NCI-H774 (cell line): ENCODE data around the gene KYNU.
"Not testable (repeated sequence)": the region's sequence is repeated elsewhere in the genome, so short reads cannot be mapped to it uniquely, and the experiment has no call there.

ENCODE experiments used
- DNase-seq: peaks from one replicate; lab custom pipeline; 2025; lab: John Stamatoyannopoulos, UW

The KYNU gene

GRCh38 chr2:142871396-142871795, 6.1 kb upstream of the KYNU start:
- DNase-seq: no peak

- no peak for DNase-seq
Observed at GRCh38 chr2:142872882-142873724, 4.4 kb upstream of the KYNU start.

- no peak for DNase-seq
Observed at GRCh38 chr2:142873831-142874287, 3.6 kb upstream of the KYNU start.

GRCh38 chr2:142874293-142874814, 3.1 kb upstream of the KYNU start:
- no peak for DNase-seq

GRCh38 chr2:142875010-142875409, 2.5 kb upstream of the KYNU start:
- no peak for DNase-seq

GRCh38 chr2:142875652-142876051, 1.8 kb upstream of the KYNU start:
- DNase-seq: no peak

- no peak for DNase-seq
Observed at GRCh38 chr2:142876423-142876822, 1.0 kb upstream of the KYNU start.

GRCh38 chr2:142878031-142878678, 691 bp downstream of the KYNU start:
- DNase-seq: no peak

- DNase-seq: no peak
Observed at GRCh38 chr2:142879151-142879550, 1.7 kb downstream of the KYNU start.

GRCh38 chr2:142880279-142880678, 2.8 kb downstream of the KYNU start:
- DNase-seq: no peak

GRCh38 chr2:142881619-142882018, 4.2 kb downstream of the KYNU start:
- DNase-seq: no peak

GRCh38 chr2:142882500-142882899, 5.0 kb downstream of the KYNU start:
- DNase-seq: not testable (repeated sequence)

GRCh38 chr2:142883526-142883925, 6.1 kb downstream of the KYNU start:
- DNase-seq: no peak

GRCh38 chr2:142885543-142885942, 8.1 kb downstream of the KYNU start:
- DNase-seq: no peak

GRCh38 chr2:142892715-142893114, 15.3 kb downstream of the KYNU start:
- DNase-seq: no peak

- DNase-seq: no peak
Observed at GRCh38 chr2:142893241-142893640, 15.8 kb downstream of the KYNU start.

GRCh38 chr2:142897807-142898206, 20.3 kb downstream of the KYNU start:
- no peak for DNase-seq

GRCh38 chr2:142900327-142900726, 22.9 kb downstream of the KYNU start:
- not testable (repeated sequence) for DNase-seq

GRCh38 chr2:142901780-142902179, 24.3 kb downstream of the KYNU start:
- DNase-seq: no peak

GRCh38 chr2:142903726-142904125, 26.3 kb downstream of the KYNU start:
- not testable (repeated sequence) for DNase-seq

GRCh38 chr2:142907653-142908052, 30.2 kb downstream of the KYNU start:
- DNase-seq: no peak

- DNase-seq: no peak
Observed at GRCh38 chr2:142914507-142915313, 37.2 kb downstream of the KYNU start.
